Thyroid gland (tissue), 4 donors: ENCODE data around the gene APOC4.

Experiments used
- CTCF ChIP-seq, 6 experiments: fragments of 200-600 bp in 3 of 6; fragments of 450-650 bp in 3 of 6; sonication (generic) in 3 of 6; IDR thresholded peaks; one replicate each; pipeline ENCODE4 v1.5.1; 2016 to 2019; ENCODE audit warnings: antibody characterized with exemption in 6 of 6, mild to moderate bottlenecking in 2 of 6, inconsistent platforms in 1 of 6, moderate library complexity in 1 of 6
- POLR2A ChIP-seq, 2 donors: fragments of 450-650 bp; IDR thresholded peaks; one replicate each; pipeline ENCODE4 v1.6.1; 2017; ENCODE audit warnings: antibody characterized with exemption in 2 of 2, mild to moderate bottlenecking in 2 of 2, moderate library complexity in 1 of 2

GRCh38 chr19:44990459-44990858 is 48.4 kb downstream of the APOC4 start:
- TF ChIP-seq CTCF (IDR thresholded peaks at IDR 0.05) (no peak), POLR2A (IDR thresholded peaks at IDR 0.05) (no peak)
